ENCODE data around the gene FANCC.

The FANCC gene

DNA sequence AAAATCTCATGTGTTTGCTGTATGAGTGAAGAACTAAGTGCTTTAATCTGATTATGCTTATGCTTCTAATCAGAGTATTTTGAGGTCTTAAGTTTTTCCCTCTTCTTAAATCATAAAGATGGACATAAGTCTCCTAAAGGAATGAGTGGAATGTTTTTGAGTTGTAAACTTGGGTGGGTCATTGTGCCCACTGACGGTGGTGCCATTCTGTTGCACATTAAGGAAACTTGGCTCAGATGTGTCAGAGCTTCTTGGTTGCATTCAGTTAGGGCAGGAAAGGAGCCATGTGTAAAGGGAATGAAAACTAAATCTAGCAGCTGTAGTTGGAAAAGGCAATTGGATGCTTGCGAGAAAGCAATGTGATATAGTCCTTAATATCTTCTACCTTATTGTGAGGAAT lies 256.6 kb downstream of the FANCC start:
- Mint-ChIP-seq H3K4me1 (peaks cover 6% of the 10 kb centered on the region), H3K4me3 (no peak overlapping the region), H3K27ac (no peak overlapping the region), H3K9me3 (no peaks in the 10 kb centered on the region), H3K36me3 (no peaks in the 10 kb centered on the region), H3K27me3 (no peaks in the 10 kb centered on the region)
- CTCF ChIA-PET, result interaction anchor here (1.8 kb wide), 1 partner anchor 380 kb away, joined by 4 read pairs; no protein-coding TSS in a partner anchor
- DNase-seq, result no peak

DNA sequence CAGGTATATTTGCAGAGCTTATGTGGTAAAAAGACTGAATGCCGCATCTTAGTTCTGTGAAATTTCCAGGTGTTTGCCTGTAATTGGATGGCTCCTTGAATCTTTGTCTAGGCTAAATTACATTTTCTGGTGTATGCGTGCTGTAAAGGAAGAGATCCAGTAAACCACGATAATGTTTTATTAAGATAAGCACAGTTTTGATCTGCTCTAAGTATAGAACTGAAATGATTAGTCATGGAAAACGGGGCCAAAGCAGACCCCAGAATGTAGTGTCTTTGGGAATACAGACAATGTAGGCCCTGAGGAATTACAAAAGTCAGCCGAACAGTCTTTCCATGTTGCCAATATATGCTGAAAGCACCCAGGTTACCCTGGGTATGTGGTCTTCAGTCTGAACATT lies 257.3 kb downstream of the FANCC start:
- Mint-ChIP-seq H3K27me3 (no peaks in the 10 kb centered on the region), H3K4me3 (no peak overlapping the region), H3K4me1 (peaks cover 6% of the 10 kb centered on the region), H3K9me3 (no peaks in the 10 kb centered on the region), H3K36me3 (no peaks in the 10 kb centered on the region), H3K27ac (no peak overlapping the region)
- CTCF ChIA-PET, result interaction anchor here (1.8 kb wide), 1 partner anchor 379 kb away, joined by 4 read pairs; no protein-coding TSS in a partner anchor
- DNase-seq, result no peak

DNA sequence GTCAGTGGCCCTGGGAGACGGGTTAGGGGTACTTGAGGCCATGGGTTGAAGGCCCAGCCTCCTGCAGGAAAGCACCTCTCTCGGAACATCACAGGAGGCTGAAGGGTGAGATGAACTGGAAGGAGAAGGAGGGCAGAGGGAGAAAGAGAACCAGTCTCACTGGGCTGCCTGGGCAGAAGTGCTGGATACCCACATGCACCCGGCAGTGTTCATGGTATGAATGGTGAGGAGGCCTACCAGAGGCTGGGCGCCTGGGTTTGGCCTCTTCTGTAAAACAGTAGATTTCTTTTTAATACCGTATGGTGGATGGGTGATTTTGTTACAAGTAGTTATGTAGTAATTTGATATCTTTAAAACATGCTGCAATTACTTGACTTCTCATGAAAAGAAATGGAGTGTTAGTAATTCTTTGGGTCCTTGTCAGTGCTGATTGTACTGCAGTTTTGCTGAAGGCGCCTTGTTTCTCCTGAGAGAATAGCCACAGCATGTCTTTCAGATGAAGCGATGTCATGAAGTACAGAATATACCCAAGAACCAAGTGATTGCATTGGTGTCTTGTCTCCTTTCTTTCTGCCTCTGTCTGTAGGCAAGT lies 258.6 kb downstream of the FANCC start:
- Mint-ChIP-seq H3K27me3 (no peaks in the 10 kb centered on the region), H3K9me3 (no peaks in the 10 kb centered on the region), H3K4me1 (peaks cover 6% of the 10 kb centered on the region), H3K4me3 (no peak overlapping the region), H3K36me3 (no peaks in the 10 kb centered on the region), H3K27ac (no peak overlapping the region)
- DNase-seq, result no peak
- CTCF ChIA-PET, result no interaction called here

DNA sequence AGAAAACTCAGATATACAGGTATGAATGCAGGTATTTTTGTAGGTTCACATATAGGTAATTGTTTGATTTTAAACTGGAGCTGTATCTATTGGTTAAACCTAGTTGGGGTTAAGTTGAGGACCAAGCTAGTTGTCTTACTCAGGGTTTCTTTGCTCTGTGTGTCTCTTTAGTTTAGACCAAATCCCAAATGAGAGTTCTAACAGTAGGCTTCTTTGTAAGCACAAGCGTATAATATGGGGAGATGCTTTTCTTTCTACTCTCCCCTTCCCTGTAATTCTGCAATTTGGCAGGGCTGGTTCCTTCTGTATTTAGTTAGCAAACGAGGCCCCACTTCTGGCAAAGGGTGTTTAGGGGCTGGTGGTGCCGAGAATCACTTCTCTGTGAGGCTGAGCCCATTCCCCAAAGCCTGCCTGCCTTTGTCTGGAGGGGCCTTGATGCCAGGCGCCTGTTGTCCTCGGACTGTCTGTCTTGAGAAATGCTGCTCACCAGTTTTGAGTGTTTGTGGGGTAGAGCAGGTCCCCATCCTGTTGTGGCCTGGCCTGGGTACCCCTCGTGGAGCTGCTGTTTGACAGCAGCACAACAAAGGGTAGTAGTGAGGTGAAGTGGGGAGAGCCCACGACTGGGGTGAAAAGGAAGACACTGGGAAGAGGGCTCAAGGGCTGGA lies 259.3 kb downstream of the FANCC start:
- Mint-ChIP-seq H3K9me3 (no peaks in the 10 kb centered on the region), H3K27ac (no peak overlapping the region), H3K36me3 (no peaks in the 10 kb centered on the region), H3K27me3 (peaks cover 3% of the 10 kb centered on the region), H3K4me3 (no peak overlapping the region), H3K4me1 (peaks cover 6% of the 10 kb centered on the region)
- DNase-seq, result no peak
- CTCF ChIA-PET, result no interaction called here

DNA sequence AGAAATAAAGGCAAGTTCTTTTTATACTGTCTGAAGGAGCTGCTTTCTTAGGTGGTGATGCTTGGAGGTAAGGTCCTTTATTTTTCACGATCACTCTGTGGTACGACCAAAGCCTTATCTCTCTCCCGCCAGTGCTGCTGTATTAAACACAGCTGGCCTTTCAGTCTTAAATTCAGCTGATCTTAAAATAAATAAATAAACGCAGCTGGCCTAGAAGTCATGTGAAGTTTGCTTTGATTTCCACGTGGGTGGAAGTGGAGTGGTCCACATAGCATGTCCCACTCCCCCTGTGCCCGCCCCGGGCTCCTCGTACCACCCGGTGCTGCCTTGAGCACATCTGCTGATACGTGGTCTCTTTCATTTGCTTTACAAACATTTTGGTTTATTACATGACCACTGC lies 260.4 kb downstream of the FANCC start:
- no peak for DNase-seq
- H3K9me3 Mint-ChIP-seq, result no peaks in the 10 kb centered on the region
- H3K36me3 Mint-ChIP-seq, result no peaks in the 10 kb centered on the region
- H3K4me1 Mint-ChIP-seq, result peaks cover 4% of the 10 kb centered on the region
- H3K4me3 Mint-ChIP-seq, result no peak overlapping the region
- H3K27me3 Mint-ChIP-seq, result peaks cover 3% of the 10 kb centered on the region
- CTCF ChIA-PET, result no interaction called here
- no peak overlapping the region for H3K27ac Mint-ChIP-seq

DNA sequence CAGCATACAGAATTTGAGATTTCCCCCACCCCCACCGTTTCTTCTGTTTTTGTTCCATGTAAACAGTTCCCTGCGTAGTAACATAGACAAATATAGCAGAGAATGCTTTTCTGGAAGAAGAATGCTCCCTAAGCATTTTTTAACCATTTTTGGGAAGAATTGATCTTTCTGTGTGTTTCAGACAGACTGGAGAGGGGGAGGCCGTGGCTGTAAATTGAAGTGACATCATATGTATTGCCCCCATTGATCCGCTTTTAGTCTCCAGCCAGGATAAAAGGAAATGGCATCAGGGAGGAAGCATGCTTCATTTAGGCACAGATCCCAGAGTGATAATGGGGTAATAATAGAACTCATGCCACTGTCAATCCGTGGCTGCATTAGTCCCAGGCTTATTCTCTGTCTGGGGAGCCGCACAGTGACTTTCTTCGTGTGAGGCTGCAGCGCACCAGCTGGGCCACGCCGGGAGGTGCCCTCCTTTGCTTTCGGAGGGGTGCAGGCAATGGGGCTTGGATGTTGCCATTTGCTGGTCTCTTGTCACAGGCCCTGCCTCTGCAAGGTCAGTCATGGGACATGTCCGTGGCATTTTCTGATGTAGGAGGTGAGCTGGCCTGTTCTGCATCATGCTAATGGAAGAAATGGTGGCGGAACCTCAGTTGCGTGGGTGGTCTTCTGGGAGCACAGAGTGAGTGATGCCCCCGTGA lies 261.5 kb downstream of the FANCC start:
- H3K4me3 Mint-ChIP-seq, result no peak overlapping the region
- H3K36me3 Mint-ChIP-seq, result no peaks in the 10 kb centered on the region
- H3K27ac Mint-ChIP-seq, result no peak overlapping the region
- H3K27me3 Mint-ChIP-seq, result peaks cover 5% of the 10 kb centered on the region
- H3K9me3 Mint-ChIP-seq, result no peaks in the 10 kb centered on the region
- H3K4me1 Mint-ChIP-seq, result no peaks in the 10 kb centered on the region
- CTCF ChIA-PET, result no interaction called here
- no peak for DNase-seq

DNA sequence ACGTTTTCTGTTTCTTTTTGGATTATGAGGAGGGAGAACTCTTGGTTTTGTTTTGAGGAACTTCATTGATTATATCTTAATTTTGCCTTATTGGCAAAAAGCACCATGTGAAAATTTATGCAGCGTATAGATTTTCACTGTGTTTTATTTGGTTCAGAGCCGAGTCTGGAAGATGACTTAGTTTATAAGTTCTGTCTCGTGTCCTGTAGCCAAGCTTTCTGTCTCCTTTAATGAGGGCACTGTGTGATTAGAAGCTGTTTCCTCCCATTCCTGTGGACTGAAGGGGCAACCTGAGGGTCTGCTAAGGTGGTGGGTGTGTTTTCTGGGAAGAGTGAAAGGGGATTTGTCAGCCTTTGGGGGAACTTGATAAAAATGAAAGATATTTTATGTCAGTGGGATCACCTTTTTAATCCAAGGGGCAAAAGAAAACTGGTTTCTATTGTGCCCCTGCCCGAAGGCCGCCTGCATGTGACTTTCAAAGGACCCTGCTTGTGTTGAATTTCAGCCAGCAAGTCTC lies 262.1 kb downstream of the FANCC start:
- Mint-ChIP-seq H3K27ac (no peak overlapping the region), H3K27me3 (peaks cover 11% of the 10 kb centered on the region), H3K9me3 (no peaks in the 10 kb centered on the region), H3K4me3 (no peak overlapping the region), H3K36me3 (no peaks in the 10 kb centered on the region), H3K4me1 (no peaks in the 10 kb centered on the region)
- CTCF ChIA-PET, result no interaction called here
- DNase-seq, result no peak

DNA sequence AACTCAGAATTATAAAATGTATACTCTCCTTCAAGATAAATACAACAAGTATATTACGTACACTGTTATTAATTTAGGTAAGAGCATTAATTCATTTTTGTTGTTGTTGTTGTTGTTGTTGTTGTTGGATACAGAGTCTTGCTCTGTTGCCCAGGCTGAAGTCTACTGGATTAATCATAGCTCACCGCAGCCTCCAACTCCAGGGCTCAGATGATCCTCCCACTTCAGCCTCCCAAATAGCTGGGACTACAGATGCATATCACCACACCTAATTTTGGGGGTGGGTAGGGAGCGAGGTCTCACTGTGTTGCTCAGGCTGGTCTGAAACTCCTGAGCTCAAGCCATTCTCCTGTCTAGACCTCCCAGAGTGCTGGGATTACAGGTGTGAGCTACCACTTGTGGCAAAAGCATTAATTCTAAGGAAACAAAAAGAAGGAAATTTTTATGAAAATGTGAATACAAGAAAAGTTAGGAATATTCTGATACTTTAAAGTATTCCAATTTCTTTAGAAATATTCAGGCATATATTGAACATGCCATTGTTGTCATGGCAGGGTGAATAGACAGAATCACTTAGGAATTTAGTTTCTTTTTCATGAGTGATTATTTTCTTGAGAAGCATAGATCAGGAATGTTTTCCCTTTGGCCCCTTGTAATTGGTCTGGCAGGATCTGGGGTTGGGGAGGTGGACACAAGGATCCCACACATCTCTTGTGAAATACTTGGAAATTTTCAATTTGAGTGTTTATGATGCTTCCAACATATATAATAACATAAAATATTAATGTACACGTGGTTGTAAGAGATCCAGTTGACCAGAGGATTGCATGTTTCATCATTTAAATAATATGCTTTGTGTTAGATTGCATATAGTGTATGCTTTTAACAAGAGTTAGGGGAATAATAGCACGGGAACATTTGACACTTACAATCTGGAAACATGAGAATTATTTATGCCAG lies 263.6 kb downstream of the FANCC start:
- Mint-ChIP-seq H3K27me3 (peaks cover 23% of the 10 kb centered on the region), H3K4me1 (peaks cover 6% of the 10 kb centered on the region), H3K4me3 (no peak overlapping the region), H3K9me3 (no peaks in the 10 kb centered on the region), H3K36me3 (no peaks in the 10 kb centered on the region), H3K27ac (no peak overlapping the region)
- DNase-seq, result no peak
- CTCF ChIA-PET, result interaction anchor here (0.8 kb wide), 1 partner anchor 214 kb away, joined by 3 read pairs; no protein-coding TSS in a partner anchor

DNA sequence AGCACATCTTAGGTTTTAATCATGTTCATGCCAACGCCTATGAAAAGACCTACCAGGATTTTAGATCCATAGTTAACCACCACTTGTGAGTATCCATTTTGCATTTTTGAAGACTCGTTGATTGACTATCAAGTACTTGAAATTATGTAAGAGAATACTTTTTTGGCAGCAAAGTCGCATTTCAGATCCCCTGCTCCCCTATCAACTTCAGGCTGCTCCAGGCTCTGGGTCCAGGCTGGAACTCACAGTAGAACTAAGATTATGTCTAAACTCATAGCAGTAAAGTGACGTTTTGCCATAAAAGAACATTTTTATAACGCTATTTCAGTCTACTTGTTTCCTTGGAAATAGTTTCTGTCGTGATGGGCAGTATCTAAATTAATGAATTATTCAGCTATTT lies 267.7 kb downstream of the FANCC start:
- no peak for DNase-seq
- no peaks in the 10 kb centered on the region for H3K9me3 Mint-ChIP-seq
- H3K4me1 Mint-ChIP-seq, result peaks cover 14% of the 10 kb centered on the region
- H3K4me3 Mint-ChIP-seq, result no peak overlapping the region
- H3K36me3 Mint-ChIP-seq, result no peaks in the 10 kb centered on the region
- CTCF ChIA-PET, result interaction anchor here (1.2 kb wide), 1 partner anchor 168 kb away, joined by 3 read pairs; no protein-coding TSS in a partner anchor
- no peak overlapping the region for H3K27ac Mint-ChIP-seq
- peaks cover 47% of the 10 kb centered on the region for H3K27me3 Mint-ChIP-seq
